Heart right ventricle (tissue), 16 donors: ENCODE measurements around the gene TNS3. TPM values are rescaled to one million over a fixed set of nuclear protein-coding genes. Genes with fewer than 3 reads are reported as not detected.

ENCODE experiments used
- ATAC-seq, 8 donors: fragments of 200-7000 bp; cut with Tn5 transposase; one replicate each; pipeline ENCODE4 v1.9.1; 2020; ENCODE audit warnings: mild to moderate bottlenecking in 8 of 8, moderate library complexity in 8 of 8, moderate number of reproducible peaks in 1 of 8
- DNase-seq, 2 donors: peaks; one replicate each; pipeline ENCODE4 v3.0.0-alpha.2; 2020
- H3K27ac ChIP-seq, 10 donors: fragments of 200-600 bp; sonication (generic) in 2 of 10; one replicate each; pipeline versions ENCODE4 v1.5.0 to v1.8.0; 2020 to 2022; ENCODE audit warnings: mild to moderate bottlenecking in 3 of 10
- H3K27me3 ChIP-seq, 7 donors: fragments of 200-600 bp; one replicate each; pipeline ENCODE4 v1.8.0; 2021 to 2022; ENCODE audit warnings: mild to moderate bottlenecking in 2 of 7
- H3K36me3 ChIP-seq, 9 donors: fragments of 200-600 bp; sonication (generic) in 1 of 9; one replicate each; pipeline versions ENCODE4 v1.5.0 to v1.8.0; 2020 to 2022; ENCODE audit warnings: mild to moderate bottlenecking in 2 of 9
- H3K4me1 ChIP-seq, 9 donors: fragments of 200-600 bp; sonication (generic) in 1 of 9; one replicate each; pipeline versions ENCODE4 v1.5.0 to v1.8.0; 2020 to 2022; ENCODE audit warnings: mild to moderate bottlenecking in 4 of 9
- H3K4me3 ChIP-seq, 10 donors: fragments of 200-600 bp; sonication (generic) in 2 of 10; one replicate each; pipeline versions ENCODE4 v1.5.0 to v1.8.0; 2020 to 2022; ENCODE audit warnings: mild to moderate bottlenecking in 7 of 10, moderate library complexity in 2 of 10
- H3K9me3 ChIP-seq, 11 donors: fragments of 200-600 bp in 10 of 11; sonication (generic) in 2 of 11; one replicate each; pipeline versions ENCODE4 v1.5.0 to v1.8.0; 2013 to 2022; ENCODE audit warnings: mild to moderate bottlenecking in 2 of 11, control low read depth in 1 of 11, moderate library complexity in 1 of 11
- CTCF ChIP-seq, 9 donors: fragments of 200-600 bp; sonication (generic) in 2 of 9; IDR thresholded peaks; one replicate each; pipeline versions ENCODE4 v1.5.0 to v1.8.0; 2021 to 2022; ENCODE audit warnings: antibody characterized with exemption in 9 of 9, mild to moderate bottlenecking in 5 of 9, moderate library complexity in 1 of 9
- WGBS, 2 donors: extraction: QIAGEN DNeasy Blood & Tissue Kit; methylation state at CpG; one replicate each; pipeline ENCODE4 v1.1.7; 2013; ENCODE audit warnings: inconsistent platforms in 1 of 2; 5-methylcytosine and 5-hydroxymethylcytosine counted together
- intact Hi-C, 10 donors: fragments of 100-400 bp; cut with DNase I; formaldehyde crosslinking; loops; one replicate each; pipeline versions ENCODE4 v1.11.1 to v1.14.2; 2022
- polyA plus RNA-seq, 2 donors: library from polyadenylated mRNA; stranded (reverse); fragments of 200-250 nt; gene quantifications; one replicate each; pipeline ENCODE4 v1.2.3, GENCODE V29; 2013
- total RNA-seq, 10 donors: library from RNA; stranded (reverse); fragmentation: NEBNext Ultra II Directional in 3 of 10; extraction: Animal tissue kit (Norgen Biotek cat#: 25700) in 3 of 10; gene quantifications; one replicate each; pipeline versions ENCODE4 v1.2.1 to v1.2.4, GENCODE V29; 2021 to 2023
- donor health status: Arrhythmogenic right ventricular cardiomyopathy.
- donor health status: ischemic (EF 13 %, LVEDD 7.1; RV severe dilation, severe dysfunction).
- donor health status: healthy with polysubstance abuse.
- donor health status: DM: no; HTN: yes; CAD: no.
- donor health status: DM: no; HTN: no; CAD: no.
- donor health status: ischemic (EF 25% LVEDD 6.9; RV normal size, moderate dysfunction).
- donor health status: ischemic (EF 25% LVEDD 5.7; RV mildly dilated, moderate dysfunction).
- donor health status: healthy.
- donor health status: DM: yes; HTN: yes; CAD: no.
- donor health status: Ischemic cardiomyopathy.
- donor health status: ischemic (EF 35%, LVEDD 5.7; RV mildly dilated, moderate dysfunction).
- donor health status: nonischemic (EF 11% LVEDD 7.7; RV severe dilation, severe dysfunction).
- donor health status: DM: yes; HTN: yes; CAD: no.
- donor health status: PGD.
- donor health status: ischemic (EF 29% LVEDD 5.4; RV normal size, mild dysfunction).
- donor health status: nonischemic (EF 23%, LVEDD 6.1; RV moderate dilation, normal function).

The TNS3 gene
- total and polyA plus RNA-seq, 12 donors: 6.7 to 74.2 (median 34.0) TPM

GRCh38 chr7:47318395-47319182 is 263.3 kb downstream of the TNS3 start:
- no peaks in the 10 kb centered on the region for H3K9me3 ChIP-seq
- no peak for TF ChIP-seq CTCF (IDR thresholded peaks at IDR 0.05)
- DNase-seq: no peak
- WGBS, 2 donors: 67 to 75% methylated on average over 9 of the region's 9 CpGs
- peak in 5 of 8 donors; percentile 5 to 29 (median 25) for ATAC-seq
- peaks cover 0 to 47% (median 7%) of the 10 kb centered on the region in 9 donors for H3K36me3 ChIP-seq
- intact Hi-C loops: no loop called here
- peak overlapping the region in 8 of 10 donors; percentile 37 to 90 (median 67) for H3K27ac ChIP-seq
- no peak overlapping the region for H3K4me3 ChIP-seq
- peaks cover 14 to 75% (median 55%) of the 10 kb centered on the region in 9 donors for H3K4me1 ChIP-seq
- no peaks in the 10 kb centered on the region for H3K27me3 ChIP-seq

GRCh38 chr7:47317487-47317886 is 264.4 kb downstream of the TNS3 start:
- ATAC-seq (no peak), DNase-seq (no peak)
- Histone ChIP-seq H3K27ac (peak overlapping the region in 8 of 10 donors; percentile 3 to 90 (median 67)), H3K4me3 (no peak overlapping the region), H3K9me3 (no peaks in the 10 kb centered on the region), H3K4me1 (peaks cover 14 to 74% (median 51%) of the 10 kb centered on the region in 9 donors), H3K36me3 (peaks cover 0 to 44% (median 7%) of the 10 kb centered on the region in 9 donors), H3K27me3 (no peaks in the 10 kb centered on the region)
- TF ChIP-seq CTCF (IDR thresholded peaks at IDR 0.05): no peak
- WGBS, 2 donors: 70 to 82% methylated on average over 2 of the region's 2 CpGs
- intact Hi-C loops: no loop called here

GRCh38 chr7:47314728-47315607 is 266.9 kb downstream of the TNS3 start:
- H3K27me3 ChIP-seq: no peaks in the 10 kb centered on the region
- DNase-seq (peak; percentile 59 to 76), ATAC-seq (peak; percentile 68 to 85 (median 81))
- peak overlapping the region; percentile 36 to 90 (median 76) for H3K27ac ChIP-seq
- intact Hi-C loops: no loop called here
- H3K4me3 ChIP-seq: peak overlapping the region in 5 of 10 donors; percentile 6 to 36 (median 31)
- WGBS, 2 donors: 20 to 27% methylated on average over 29 of the region's 29 CpGs
- H3K4me1 ChIP-seq: peaks cover 14 to 78% (median 51%) of the 10 kb centered on the region in 9 donors
- TF ChIP-seq CTCF (IDR thresholded peaks at IDR 0.05): no peak
- peaks cover 0 to 4% (median 0%) of the 10 kb centered on the region in 11 donors for H3K9me3 ChIP-seq
- H3K36me3 ChIP-seq: peaks cover 0 to 31% (median 0%) of the 10 kb centered on the region in 9 donors

GRCh38 chr7:47314248-47314647 is 267.7 kb downstream of the TNS3 start:
- H3K36me3 ChIP-seq: peaks cover 0 to 26% (median 0%) of the 10 kb centered on the region in 9 donors

More at GRCh38 chr7:47314248-47314647, 267.7 kb downstream of the TNS3 start:
- no peak for TF ChIP-seq CTCF (IDR thresholded peaks at IDR 0.05)
- no peak overlapping the region for H3K4me3 ChIP-seq
- peaks cover 0 to 4% (median 0%) of the 10 kb centered on the region in 11 donors for H3K9me3 ChIP-seq
- intact Hi-C loops: no loop called here
- H3K27ac ChIP-seq: peak overlapping the region in 8 of 10 donors; percentile 68 to 90 (median 80)
- H3K27me3 ChIP-seq: no peaks in the 10 kb centered on the region
- no peak for DNase-seq
- ATAC-seq: peak in 1 of 8 donors; percentile 14
- WGBS, 2 donors: 77 to 78% methylated on average over 8 of the region's 8 CpGs
- peaks cover 16 to 76% (median 46%) of the 10 kb centered on the region in 9 donors for H3K4me1 ChIP-seq
